Hippocampal formation (tissue), 2 donors: ENCODE data around the gene EPOP.
"Not testable (repeated sequence)": the region's sequence is repeated elsewhere in the genome, so short reads cannot be mapped to it uniquely, and the experiment has no call there.

Source experiments
- DNase-seq, 2 donors: peaks; one replicate each; lab custom pipeline; 2025; lab: John Stamatoyannopoulos, UW

Gene EPOP

DNA sequence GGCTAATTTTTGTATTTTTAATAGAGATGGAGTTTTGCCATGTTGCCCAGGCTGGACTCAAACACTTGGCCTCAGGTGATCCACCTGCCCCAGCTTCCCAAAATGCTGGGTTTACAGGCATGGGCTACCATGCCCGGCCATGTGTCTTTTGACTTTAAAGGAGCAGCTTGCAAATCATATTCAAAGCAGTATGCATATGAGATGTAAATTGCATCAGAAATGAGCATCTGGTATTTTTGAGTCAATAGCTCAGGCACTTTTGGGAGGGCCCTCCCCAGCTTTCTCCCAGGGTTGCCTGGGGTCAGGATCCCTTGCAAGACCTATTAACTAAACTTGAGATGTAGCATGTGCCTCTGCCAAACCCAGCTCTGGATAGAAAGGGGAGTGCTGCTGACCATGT, 21.5 kb downstream of the EPOP start:
- no peak for DNase-seq

DNA sequence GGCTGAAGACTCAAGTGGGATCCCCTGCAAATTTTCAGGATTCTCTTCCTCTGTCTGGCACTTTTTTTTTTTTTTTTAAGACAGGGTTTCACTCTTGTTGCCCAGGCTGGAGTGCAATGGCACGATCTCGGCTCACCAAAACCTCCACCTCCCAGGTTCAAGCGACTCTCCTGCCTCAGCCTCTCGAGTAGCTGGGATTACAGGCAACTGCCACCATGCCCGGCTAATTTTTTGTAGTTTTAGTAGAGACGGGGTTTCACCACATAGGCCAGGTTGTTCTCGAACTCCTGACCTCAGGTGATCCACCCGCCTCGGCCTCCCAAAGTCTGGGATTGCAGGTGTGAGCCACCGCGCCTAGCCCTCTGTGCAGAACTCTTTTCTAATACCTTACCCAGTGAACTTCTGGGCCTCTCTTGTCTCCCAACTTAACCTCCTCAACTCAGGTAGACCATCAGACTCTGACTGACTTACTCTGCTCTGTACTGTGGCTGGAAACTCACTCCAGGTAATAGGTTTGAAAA, 24.0 kb downstream of the EPOP start:
- not testable (repeated sequence) for DNase-seq

DNA sequence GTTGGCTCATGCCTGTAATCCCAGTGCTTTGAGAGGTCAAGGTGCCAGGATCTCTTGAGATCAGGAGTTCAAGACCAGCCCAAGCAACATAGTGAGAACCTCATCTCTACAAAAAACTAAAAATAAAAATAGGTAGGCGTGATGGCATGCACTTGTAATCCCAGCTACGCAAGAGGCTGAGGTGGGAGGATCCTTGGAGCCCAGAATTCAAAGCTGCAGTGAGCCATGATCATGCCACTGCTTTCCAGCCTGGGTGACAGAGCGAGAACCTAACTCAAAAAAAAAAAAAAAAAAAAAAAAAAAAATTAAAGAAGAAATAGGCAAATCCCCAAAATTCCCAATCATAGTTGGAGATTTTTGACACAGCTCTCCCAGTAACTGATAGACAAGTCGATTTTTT, 36.8 kb downstream of the EPOP start:
- DNase-seq: no peak

DNA sequence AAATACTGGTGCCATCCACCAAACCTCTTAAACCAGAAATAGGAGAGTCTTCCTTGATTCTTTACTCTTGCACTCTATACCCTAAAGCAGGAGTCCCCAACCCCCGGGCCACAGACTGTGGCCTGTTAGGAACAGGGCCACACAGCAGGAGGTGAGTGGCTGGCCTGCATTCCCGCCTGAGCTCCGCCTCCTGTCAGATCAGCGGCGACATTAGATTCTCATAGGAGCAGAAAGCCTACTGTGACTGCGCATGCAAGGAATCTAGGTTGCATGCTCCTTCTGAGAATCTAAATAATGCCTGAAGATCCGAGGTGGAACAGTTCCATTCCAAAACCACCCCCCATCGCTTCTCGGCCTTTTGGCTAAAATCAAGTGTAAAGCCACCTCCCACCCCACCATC, 38.7 kb downstream of the EPOP start:
- DNase-seq: no peak

DNA sequence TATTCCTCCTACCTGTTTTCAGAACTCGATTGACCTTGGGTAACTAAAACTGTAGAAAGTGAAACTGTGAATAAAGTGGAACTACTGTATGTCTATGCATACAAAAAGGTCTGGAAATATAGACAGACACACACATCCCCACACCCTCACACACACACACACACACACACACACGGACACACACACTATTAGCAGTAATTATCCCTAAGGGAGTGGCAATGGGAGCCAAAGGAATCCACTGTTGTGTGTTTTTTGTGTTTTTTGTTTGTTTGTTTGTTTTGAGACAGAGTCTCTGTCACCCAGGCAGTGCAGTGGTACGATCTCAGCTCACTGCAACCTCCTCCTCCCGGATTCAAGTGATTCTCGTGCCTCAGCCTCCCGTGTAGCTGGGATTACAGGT, 42.4 kb downstream of the EPOP start:
- no peak for DNase-seq

DNA sequence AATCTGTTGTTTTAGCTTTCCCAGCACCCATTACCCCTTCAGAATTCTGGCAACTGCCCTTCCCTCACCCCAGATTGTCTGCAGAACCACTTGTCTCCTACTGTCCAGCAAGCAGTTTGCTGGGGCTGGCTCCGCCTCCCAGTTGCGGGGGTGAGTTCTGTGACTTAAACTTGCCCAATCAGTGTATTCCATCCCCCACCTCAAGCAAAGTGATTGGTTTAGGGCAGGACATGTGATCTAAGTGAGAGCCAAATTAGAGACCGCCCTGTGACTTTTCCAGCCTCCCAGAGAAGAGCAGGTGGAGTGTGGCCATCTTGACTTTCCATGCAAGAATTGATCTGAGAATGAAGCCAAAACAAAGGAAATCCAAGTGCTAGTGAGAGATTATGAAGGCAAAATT, 46.3 kb downstream of the EPOP start:
- DNase-seq: no peak

DNA sequence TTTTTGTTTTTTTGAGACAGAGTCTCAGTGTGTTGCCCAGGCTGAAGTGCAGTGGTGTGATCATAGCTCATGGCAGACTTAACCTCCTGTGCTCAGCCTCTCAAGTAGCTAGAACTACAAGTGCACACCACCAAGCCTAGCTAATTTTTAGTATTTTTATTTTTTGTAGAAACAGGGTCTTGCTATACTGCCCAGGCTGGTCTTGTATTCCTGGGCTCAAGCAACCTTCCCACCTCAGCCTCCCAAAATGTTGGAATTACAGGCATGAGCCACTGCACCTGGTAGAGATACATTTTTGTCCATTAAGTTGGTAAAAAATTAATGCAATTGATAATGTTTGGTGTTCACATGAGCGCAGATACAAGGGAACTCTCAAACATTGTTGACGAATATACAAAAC, 46.8 kb downstream of the EPOP start:
- no peak for DNase-seq

DNA sequence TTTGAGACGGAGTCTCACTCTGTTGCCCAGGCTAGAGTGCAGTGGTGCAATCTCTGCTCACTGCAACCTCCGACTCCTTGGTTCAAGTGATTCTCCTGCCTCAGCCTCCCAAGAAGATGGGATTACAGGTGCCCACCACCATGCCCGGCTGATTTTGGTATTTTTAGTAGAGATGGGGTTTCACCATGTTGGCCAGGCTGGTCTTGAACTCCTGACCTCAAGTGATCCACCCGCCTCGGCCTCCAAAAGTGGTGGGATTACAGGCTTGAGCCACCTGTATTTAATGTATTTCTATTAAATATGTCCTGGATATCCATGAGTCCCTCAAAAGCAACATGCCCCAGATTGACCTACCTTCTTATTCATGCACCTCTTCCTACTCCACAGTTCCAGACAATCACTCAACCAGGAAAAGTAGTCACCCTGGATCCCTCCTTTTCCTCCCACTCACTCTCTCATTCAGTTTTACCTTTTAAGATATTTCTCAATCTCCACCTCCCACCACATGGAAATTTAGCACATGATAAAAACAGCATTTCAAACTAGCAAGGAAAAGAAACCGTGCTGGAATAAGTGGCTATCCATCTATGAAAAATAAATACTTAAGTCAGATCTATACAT, 48.0 kb downstream of the EPOP start:
- DNase-seq: not testable (repeated sequence)

DNA sequence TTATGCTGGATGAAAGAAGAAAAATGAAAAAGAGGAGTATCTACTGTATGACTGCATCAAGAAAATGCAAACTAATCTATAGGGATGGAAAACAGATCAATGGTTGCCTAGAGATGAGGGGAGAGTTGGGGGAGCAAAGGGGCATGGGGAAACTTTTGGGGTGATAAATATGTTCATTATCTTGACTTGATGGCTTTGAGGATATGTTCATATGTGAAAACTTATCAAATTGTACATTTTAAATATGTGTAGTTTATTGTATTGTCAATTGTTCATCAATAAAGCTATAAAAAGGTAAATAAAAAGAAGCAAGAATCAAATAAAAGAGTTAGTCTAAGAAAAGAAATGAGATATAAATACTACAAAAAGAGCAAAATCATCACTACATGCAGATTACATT, 49.3 kb downstream of the EPOP start:
- no peak for DNase-seq

DNA sequence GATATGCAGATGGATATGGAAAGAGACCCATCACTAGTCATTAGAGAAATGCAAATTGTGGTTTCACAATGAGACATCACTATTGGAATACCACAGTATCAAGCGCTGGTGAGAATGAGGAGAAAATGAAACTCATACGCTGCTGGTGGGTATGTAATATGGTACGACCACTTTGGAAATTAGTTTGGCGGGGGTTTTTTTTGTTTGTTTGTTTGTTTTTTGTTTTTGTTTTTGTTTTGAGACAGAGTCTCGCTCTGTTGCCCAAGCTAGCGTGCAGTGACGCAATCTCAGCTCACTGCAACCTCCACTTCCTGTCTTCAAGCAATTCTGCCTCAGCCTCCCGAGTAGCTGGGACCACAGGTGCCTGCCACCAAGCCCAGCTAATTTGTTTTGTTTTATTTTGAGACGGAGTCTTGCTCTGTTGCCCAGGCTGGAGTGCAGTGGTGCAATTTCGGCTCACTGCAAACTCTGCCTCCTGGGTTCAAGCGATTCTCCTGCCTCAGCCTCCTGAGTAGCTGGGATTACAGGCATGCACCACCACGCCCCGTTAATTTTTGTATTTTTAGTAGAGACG, 49.9 kb downstream of the EPOP start:
- DNase-seq: not testable (repeated sequence)
